Right atrium auricular region (tissue), 2 donors: ENCODE measurements around the gene SUCLG2. TPM values are rescaled to one million over a fixed set of nuclear protein-coding genes. Genes with fewer than 3 reads are reported as not detected.

Source experiments
- DNase-seq: peaks from one replicate; pipeline ENCODE4 v3.0.0-alpha.2; 2019; ENCODE audit warnings: low spot score
- H3K27ac ChIP-seq, 2 donors: fragments of 200-600 bp; sonication (generic); 1 replicate in 1 of 2; 2 replicates in 1 of 2; pipeline ENCODE4 v1.5.1; 2016 to 2019
- H3K27me3 ChIP-seq, 2 donors: fragments of 200-600 bp; sonication (generic); one replicate each; pipeline versions ENCODE4 v1.5.1 to v1.6.0; 2017 to 2019
- H3K36me3 ChIP-seq: fragments of 200-600 bp; sonication (generic); one replicate; pipeline ENCODE4 v1.5.1; 2016
- H3K4me1 ChIP-seq, 2 donors: fragments of 200-600 bp; sonication (generic); one replicate each; pipeline versions ENCODE4 v1.5.1 to v1.6.0; 2017 to 2019
- H3K4me3 ChIP-seq, 2 donors: fragments of 200-600 bp; sonication (generic); 1 replicate in 1 of 2; 2 replicates in 1 of 2; pipeline ENCODE4 v1.5.1; 2017 to 2019; ENCODE audit warnings: mild to moderate bottlenecking in 1 of 2, moderate library complexity in 1 of 2
- H3K9me3 ChIP-seq, 2 donors: fragments of 200-600 bp; sonication (generic); one replicate each; pipeline ENCODE4 v1.5.1; 2019
- CTCF ChIP-seq, 2 donors: fragments of 200-600 bp; sonication (generic); IDR thresholded peaks; one replicate each; pipeline ENCODE4 v1.5.1; 2019; ENCODE audit warnings: antibody characterized with exemption in 2 of 2
- total RNA-seq, 2 donors: library from RNA; depleted of rRNA; stranded (reverse); fragments of >200 nt; gene quantifications; one replicate each; pipeline ENCODE4 v1.1.0, GENCODE V29; 2016

Gene SUCLG2
- total RNA-seq, 2 donors from 2014 or later: 39.0 to 81.5 TPM

DNA sequence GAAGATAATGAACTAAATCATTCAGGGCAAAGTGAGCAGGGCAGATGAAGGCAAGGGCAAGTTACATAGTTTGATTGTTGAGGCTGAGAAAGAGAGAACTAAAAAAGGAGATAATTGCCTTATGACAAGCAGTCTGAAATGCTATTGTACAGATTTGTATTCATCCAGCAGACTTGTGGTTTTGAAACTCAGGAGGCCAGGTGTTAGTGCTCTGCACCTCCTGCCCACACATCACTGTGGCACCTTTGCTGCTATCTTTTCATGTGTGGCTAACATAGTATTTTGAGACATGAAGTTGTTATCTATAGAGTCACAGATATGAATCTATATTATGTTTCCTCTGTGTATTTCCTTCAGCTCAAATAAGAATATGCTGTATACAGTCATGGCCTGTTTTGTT, 24.3 kb upstream of the SUCLG2 start:
- H3K27ac ChIP-seq: no peak overlapping the region
- no peaks in the 10 kb centered on the region for H3K9me3 ChIP-seq
- no peaks in the 10 kb centered on the region for H3K4me1 ChIP-seq
- no peak for TF ChIP-seq CTCF (IDR thresholded peaks at IDR 0.05)
- H3K27me3 ChIP-seq: no peaks in the 10 kb centered on the region
- DNase-seq: no peak
- no peaks in the 10 kb centered on the region for H3K36me3 ChIP-seq
- H3K4me3 ChIP-seq: no peak overlapping the region

- H3K27me3 ChIP-seq: no peaks in the 10 kb centered on the region
- no peaks in the 10 kb centered on the region for H3K36me3 ChIP-seq
- no peak overlapping the region for H3K27ac ChIP-seq
- H3K4me3 ChIP-seq: no peak overlapping the region
- TF ChIP-seq CTCF (IDR thresholded peaks at IDR 0.05): no peak
- no peak for DNase-seq
- H3K4me1 ChIP-seq: no peaks in the 10 kb centered on the region
- no peaks in the 10 kb centered on the region for H3K9me3 ChIP-seq
Observed at GRCh38 chr3:67674055-67674454, 19.6 kb upstream of the SUCLG2 start.

DNA sequence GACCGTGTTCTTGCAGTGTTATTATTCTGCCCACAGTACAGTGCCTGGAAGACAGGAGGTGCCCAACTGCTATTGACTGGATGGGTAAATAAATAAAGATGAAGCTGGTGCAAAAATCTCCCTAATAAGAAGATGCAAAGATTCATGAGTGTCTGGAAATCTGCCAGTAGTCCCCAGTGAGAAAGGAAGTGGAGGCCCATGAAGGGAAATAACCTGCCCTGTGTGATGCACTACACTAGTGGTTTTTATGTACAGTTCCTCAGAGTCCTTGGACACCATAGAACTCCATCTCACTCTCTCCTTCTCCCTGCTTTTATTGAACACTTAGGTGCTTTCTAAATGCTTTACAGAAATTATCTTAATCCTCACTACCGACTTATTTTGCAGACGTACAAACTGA, 8.3 kb upstream of the SUCLG2 start:
- Histone ChIP-seq H3K4me1 (no peaks in the 10 kb centered on the region), H3K9me3 (no peaks in the 10 kb centered on the region), H3K27ac (no peak overlapping the region), H3K27me3 (no peaks in the 10 kb centered on the region), H3K36me3 (no peaks in the 10 kb centered on the region), H3K4me3 (no peak overlapping the region)
- TF ChIP-seq CTCF (IDR thresholded peaks at IDR 0.05): no peak
- no peak for DNase-seq

DNA sequence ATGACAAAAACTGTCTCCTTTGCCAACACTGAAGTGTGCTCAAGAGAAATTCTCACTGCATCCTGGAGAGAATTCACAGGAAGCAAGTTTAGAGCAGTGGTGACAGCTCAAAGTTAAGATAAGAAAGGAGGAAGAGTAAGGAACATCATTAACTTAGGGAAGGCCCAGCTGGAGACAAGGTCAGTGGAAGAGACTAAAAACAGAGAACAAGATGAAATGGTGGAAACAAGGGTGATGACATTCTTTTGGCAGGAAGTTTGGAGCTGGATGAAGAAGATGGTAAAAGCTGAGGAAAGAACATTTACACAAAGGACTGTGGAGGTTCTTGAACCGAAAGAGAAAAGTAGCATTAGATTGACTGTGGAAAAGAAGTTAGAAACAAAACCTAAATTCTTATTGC, 6.7 kb upstream of the SUCLG2 start:
- no peaks in the 10 kb centered on the region for H3K9me3 ChIP-seq
- H3K36me3 ChIP-seq: no peaks in the 10 kb centered on the region
- H3K27me3 ChIP-seq: no peaks in the 10 kb centered on the region
- H3K4me3 ChIP-seq: no peak overlapping the region
- no peak for TF ChIP-seq CTCF (IDR thresholded peaks at IDR 0.05)
- H3K4me1 ChIP-seq: no peaks in the 10 kb centered on the region
- DNase-seq: no peak
- no peak overlapping the region for H3K27ac ChIP-seq

DNA sequence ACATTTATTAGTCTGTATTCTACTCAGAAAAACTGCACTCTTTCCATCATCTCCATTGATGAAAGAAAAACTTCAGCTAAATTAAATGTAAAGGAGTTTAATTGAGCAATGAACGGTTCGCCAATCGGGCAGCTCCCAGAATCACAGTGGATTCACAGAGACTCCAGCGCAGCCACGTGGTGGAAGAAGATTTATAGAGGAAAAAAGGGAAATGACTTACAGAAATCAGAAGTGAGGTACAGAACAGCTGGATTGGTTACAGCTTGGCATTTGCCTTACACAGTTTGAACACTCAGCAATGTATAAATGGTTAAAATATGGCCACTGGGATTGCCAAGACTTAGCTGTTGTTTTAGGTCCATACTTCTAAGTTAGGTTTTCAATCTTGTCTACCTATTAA, 2.8 kb upstream of the SUCLG2 start:
- no peak overlapping the region for H3K4me3 ChIP-seq
- H3K27ac ChIP-seq: no peak overlapping the region
- H3K4me1 ChIP-seq: peaks cover 0 to 13% of the 10 kb centered on the region in 2 donors
- TF ChIP-seq CTCF (IDR thresholded peaks at IDR 0.05): no peak
- no peaks in the 10 kb centered on the region for H3K36me3 ChIP-seq
- H3K27me3 ChIP-seq: no peaks in the 10 kb centered on the region
- no peaks in the 10 kb centered on the region for H3K9me3 ChIP-seq
- DNase-seq: no peak

DNA sequence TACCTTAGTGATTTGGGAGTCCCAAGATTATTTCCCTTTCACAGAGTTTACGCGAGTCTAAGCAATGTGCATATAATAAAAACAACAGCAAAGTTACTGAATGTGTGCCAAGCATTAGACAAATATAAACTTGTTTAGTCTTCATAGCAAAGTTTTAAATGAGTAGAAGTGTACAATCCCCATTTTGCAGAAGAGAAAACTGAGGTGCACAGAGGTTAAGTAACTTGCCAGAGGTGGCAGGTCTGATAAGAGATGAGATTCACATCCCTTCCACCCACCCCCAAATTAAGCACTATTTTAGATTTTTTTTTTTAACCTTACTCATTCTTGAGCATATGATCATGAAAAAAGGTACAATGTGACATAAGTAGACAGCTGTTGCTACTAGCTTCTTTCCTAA, 2.2 kb upstream of the SUCLG2 start:
- no peak for DNase-seq
- no peak overlapping the region for H3K27ac ChIP-seq
- H3K27me3 ChIP-seq: no peaks in the 10 kb centered on the region
- no peak overlapping the region for H3K4me3 ChIP-seq
- H3K36me3 ChIP-seq: no peaks in the 10 kb centered on the region
- H3K4me1 ChIP-seq: peaks cover 0 to 13% of the 10 kb centered on the region in 2 donors
- H3K9me3 ChIP-seq: no peaks in the 10 kb centered on the region
- TF ChIP-seq CTCF (IDR thresholded peaks at IDR 0.05): no peak
